Panc1 (cell line): ENCODE results near the gene KCNG2.

Source experiments
- CTCF ChIP-seq: fragments of 450-650 bp; IDR thresholded peaks from 2 replicates; pipeline ENCODE4 v1.5.1; 2017; ENCODE audit warnings: mild to moderate bottlenecking
- POLR2AphosphoS5 ChIP-seq: IDR thresholded peaks from 2 replicates; pipeline ENCODE4 v1.6.1; 2012; ENCODE audit warnings: mild to moderate bottlenecking, low read depth, low read length, moderate library complexity
- REST ChIP-seq, 2 experiments: IDR thresholded peaks; 2 replicates each; pipeline ENCODE4 v1.6.1; 2011 to 2012; ENCODE audit warnings: low read depth in 2 of 2, control low read depth in 1 of 2, low read length in 1 of 2, mild to moderate bottlenecking in 1 of 2, moderate library complexity in 1 of 2; ENCODE audit not compliant: insufficient read depth in 1 of 2

- no peak for TF ChIP-seq CTCF
- TF ChIP-seq REST (IDR thresholded peaks at IDR 0.05; ENCODE audit: insufficient read depth in 1 of 2, low read depth in 2 of 2, low read length in 1 of 2): no peak
- TF ChIP-seq POLR2AphosphoS5: no peak
These were observed 2.9 kb upstream of the KCNG2 start for GRCh38 chr18:79794846-79795245.
